GM21367 (cell line): Measurements from ENCODE around the gene DRGX.

Experiments used
- ATAC-seq: cut with Tn5 transposase; IDR thresholded peaks from one replicate; pipeline ENCODE4 v1.9.1; 2021; ENCODE audit not compliant: unreplicated experiment

Gene DRGX

DNA sequence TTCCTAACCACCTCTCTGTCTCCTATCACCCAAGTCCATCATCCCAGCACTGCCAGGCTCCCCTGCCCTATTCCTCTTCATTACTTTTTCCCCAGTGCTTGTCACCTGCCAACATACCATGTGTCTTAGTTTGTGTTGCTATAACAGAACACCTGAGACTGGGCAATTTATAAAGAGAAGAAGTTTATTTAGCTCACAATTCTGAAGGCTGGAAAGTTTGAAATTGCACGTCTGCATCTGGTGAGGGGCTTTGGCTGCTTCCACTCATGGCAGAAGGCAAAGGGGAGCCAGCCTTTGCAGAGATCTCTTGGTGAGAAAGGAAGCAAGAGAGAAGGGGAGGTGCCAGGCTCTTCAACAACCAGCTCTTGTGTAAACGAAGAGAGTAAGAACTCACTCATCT is 47.3 kb downstream of the DRGX start:
- ATAC-seq: no peak

DNA sequence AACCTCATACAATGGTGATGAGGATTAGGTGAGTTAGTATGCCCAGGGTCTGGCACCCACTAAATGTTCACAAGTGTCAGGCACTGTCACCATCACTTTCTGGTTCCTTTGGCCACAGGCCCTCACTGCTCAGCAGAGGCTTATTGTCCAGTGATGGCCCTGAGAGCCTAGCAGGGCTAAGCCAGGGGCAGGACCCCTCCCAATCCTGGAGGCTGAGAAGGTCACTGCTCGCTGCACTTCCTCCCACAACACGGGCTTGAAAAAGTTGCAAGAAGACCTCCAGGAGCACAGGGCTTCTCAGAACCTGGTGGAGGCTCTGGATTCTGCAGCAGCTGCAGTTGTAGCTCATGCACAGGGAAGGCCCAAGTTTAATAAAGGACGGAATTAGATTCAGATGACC is 48.1 kb downstream of the DRGX start:
- no peak for ATAC-seq

DNA sequence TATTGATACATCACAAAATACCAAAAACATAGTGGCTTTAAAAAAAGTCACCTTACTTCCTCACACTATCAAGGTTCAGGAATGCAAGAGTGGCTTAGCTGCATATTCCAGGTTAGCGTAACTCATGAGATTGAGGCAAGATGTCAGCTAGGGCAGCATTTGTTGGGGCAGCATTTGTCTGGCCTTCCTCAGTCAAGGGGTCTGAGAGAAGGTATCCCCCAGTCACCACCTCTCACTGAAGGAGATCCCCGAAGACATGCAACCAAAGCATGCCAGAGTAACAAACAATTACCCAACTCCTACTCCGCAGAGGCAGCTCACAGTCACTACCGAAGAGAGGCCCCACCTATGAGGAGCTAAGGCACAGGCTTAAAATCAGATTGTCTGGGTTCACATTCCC is 48.5 kb downstream of the DRGX start:
- ATAC-seq: no peak

DNA sequence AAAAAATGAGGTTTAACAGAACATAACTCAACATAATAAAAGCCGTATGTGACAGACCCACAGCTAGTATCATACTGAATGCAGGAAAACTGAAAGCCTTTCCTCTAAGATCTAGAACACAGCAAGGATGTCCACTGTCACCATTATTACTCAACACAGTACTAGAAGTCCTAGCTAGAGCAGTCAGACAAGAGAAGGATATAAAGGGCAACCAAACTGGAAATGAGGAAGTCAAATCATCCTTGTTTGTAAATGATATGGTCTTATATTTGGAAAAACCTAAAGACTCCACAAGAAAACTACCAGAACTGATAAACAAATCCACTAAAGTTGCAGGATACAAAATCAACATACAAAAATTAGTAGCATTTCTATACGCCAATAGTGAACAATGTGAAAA is 51.0 kb downstream of the DRGX start:
- no peak for ATAC-seq

DNA sequence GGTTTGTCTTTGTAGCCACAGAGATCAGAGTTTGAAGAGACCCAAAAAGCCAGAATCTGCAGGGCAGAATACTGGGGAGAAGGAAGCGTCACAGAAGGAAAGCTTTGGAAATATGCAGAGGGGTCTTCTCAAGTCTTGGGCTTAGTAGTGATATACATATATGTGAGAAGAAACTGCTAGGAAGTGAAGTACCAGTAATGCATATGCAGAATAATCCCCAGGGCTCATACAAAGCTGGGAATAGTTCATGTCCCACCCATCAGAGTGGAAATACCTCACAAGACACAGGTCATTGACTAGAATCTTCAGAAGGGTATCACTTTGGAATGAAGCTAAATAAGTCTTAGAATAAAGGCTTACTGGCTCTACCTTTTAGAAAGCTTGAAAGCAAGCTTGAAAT is 57.3 kb downstream of the DRGX start:
- ATAC-seq: no peak

DNA sequence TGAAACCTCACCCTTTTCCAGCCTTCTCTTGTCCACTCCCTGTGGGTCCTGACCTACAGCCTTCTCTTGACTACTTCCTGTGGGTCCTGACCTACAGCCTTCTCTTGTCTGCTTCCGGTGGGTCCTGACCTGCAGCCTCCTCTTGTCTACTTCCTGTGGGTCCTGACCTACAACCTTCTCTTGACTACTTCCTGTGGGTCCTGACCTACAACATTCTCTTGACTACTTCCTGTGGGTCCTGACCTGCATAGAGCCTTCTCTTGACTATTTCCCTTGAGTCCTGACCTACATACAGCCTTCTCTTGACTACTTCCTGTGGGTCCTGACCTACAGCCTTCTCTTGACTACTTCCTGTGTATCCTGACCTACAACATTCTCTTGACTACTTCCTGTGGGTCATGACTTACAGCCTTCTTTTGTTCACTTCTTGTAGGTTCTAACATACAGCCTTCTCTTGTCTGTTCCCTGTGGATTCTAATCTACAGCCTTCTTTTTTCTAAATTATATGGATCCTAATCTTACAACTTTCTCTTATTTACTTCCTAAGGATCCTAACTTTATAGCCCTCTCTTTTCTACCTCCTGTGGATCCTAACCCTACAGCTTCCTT is 60.4 kb downstream of the DRGX start:
- ATAC-seq: no peak

DNA sequence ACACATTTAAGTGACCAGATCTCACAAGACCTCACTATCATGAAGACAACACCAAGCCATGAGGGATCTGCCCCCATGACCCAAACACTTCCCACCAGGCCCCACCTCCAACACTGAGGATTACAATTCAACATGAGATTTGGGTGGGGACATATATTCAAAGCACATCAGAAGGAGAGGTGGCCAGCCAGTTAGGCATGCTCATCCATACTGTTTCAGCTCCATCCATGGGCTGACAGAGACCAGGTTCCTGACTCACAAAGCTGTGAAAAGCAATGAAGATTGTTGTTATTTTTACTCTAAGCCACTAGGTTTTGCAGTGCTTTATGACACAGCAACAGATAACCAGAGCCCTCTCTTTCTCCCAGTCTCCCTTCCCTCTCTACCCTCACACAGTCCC is 60.9 kb downstream of the DRGX start:
- no peak for ATAC-seq

DNA sequence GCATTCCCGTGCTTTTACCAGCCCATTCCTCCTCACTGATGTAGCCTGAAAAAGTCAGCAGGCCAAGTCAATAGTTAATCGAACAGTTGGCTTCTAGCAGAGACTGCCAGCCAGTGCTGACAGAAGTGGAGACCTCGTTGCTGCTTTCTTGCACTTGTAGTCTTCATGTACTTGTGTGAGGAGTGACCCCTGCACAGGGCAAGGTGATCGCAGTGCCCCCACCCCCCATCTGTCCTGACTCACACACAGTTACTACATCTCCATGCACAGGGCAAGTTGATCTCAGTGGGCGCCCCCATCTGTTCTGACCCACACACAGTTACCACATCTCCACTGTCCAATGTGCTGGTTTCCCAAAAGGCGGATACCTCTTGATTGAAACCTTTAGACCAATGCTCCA is 62.7 kb downstream of the DRGX start:
- ATAC-seq: no peak

DNA sequence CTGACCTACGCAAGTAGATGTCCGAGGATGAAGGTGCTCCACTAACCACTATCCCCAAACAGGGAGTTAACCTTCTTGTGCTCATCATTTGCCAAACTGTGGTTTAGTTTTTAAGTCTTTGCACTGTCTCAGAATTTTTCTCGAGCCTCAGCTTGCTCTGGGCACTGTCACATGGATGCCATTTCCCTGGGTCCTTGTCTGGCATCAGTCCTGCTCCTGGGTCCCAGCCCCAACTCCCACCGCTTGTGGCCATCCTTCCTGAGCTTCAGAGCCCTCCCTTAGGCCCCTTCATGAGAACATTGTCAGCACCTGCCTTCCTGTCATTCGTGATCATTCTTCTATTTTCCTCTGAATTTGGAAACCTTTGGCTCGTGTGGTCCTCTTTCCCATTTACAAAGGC is 63.1 kb downstream of the DRGX start:
- no peak for ATAC-seq

DNA sequence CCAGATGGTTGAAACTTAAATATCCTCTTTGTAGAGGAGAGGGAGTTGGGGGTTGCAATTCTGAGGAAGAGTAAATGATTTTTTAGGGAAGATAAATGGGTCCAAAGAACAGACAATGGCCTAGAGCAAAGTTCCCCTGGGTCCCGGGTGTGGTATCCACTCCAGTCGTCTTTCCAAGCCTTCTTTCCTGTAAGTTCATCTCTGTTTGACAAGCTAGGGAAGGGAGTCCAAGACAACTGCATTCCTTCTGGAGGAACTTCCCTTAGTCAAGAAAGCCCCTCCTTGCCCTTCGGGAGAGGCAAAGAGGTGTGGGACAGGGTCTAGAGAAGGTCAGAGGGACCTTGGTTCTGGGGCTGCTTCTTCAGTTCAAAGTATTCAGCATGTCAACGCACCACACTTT is 63.6 kb downstream of the DRGX start:
- no peak for ATAC-seq

DNA sequence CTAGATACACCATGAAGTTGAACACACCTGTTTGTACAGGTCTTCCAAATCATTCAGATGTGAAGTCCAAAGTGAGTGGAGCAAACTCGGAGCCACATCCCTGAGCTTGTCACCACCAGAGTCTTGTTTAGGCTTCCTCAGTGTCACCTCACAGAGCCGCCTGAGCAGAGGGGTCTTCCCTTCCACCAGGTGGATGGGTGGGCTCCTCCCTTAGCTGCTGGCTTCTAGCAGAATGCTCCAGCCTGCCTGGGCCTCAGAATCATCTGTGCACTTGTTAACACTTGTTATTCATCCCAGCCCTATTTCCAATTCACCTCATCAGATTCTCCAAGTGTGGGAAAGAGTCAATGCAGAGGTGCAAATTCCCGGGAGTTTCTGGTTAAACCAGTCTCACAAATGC is 64.5 kb downstream of the DRGX start:
- no peak for ATAC-seq

DNA sequence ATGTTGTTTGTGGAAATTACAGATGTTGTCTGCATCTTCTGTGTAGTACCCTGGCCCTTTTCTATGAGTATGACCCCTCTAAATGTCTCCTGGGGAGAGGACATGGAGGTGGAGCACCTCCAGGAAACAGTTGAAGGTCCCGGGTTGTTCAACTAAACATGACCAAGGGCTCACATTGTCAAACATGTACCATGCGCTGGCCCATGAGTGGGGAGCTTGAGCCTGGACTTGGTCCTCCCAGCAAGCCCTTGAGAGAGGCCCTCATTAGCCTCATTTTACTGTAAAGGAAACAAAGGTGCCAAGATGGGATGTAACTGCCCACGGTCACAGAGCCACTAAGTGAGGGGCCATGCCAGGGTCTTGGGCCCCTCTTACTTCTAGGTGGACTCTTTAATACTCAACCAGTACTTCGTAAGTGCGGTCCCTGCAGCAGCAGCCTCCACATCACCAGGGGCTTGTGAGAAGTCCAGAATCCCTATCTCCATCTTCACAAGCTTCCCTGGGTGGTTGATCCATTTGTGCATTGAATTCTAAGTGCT is 65.7 kb downstream of the DRGX start:
- no peak for ATAC-seq

DNA sequence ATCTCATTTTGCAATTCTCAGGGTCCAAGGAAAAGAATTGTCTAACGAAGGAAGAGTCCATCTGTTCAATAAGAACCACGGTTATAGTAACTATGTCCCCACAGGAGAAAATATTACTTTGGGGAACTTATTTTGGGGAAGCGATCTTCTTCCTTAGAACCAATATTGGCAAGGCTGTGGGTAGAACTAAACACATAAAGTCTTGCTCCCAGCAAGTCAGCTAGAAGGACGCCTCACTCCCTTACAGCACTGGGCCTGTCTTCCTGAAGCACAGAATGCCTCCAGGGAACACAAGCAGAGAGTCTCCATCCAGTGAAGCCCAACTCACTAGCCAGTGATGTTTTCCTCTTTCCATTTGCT is 66.8 kb downstream of the DRGX start:
- no peak for ATAC-seq

DNA sequence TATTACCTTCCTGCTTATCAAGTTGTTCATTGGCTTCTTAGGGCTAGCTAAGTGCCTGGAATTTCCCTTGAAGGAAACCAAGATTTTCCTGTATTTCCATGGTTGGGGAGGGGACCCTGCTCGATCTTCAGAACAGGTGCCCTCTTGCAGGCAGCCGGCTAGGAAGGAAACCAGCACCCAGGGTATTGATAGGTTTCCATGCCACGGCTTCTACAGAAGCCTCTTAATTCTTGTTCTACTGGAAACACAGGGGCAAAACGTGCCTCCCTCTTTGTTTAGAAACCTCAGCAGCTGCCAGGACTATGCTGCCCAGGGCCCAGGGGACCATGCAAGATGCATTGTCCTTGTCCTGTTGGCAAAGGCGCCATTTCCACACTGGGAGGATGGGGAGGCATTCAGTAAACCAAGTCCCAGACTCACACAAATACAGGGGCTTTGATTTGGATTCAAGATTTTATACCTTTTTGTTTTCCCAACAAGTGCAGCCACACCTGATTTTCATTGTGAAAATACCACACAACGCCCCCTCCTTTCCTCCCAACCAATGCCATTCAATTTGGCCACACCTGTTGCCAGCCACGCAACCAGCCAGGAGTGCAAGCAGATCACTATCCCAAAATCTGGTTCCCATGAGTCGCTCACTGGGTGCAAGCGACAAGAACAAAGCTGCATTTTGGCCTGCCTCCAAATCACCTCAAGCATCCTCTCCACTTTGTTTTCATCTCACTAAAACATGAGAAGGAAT is 67.3 kb downstream of the DRGX start:
- no peak for ATAC-seq

DNA sequence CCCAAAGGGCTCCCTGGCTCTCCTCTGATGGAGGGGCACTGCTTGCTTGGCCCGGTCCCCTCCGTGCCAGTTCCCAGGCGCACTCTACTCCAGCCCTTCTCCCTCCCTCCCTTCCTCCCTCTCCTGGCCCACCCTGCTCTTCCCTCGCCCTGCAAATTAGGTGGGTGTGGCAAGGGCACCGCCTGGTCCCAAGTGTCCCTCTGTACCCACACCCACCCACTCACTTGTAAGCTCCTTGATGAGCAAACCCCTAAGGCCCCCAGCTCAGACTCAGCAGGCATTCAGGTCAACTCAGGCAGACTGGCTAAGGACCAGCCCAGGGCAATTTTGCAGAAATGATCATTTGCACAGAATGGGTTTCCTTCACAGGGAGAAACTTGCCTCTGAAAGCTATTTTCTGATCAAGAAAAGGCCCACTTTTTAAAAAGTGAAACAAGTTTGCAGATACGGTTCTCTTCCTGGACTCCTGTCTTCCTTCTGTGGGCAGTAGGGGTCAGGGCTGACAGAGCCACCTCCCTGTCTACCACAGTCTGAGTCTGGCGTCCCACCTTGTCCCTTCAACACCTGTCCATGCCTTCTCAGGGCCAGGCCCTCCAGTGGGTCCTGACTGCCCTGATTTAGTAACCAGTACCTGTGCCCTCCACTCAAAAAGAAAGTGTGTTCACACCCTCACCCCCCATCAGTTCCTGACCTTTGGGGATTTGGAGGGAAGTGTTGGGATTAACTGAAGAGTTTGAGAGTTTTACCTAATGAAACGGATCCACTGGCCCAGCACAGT is 68.7 kb downstream of the DRGX start:
- no peak for ATAC-seq

DNA sequence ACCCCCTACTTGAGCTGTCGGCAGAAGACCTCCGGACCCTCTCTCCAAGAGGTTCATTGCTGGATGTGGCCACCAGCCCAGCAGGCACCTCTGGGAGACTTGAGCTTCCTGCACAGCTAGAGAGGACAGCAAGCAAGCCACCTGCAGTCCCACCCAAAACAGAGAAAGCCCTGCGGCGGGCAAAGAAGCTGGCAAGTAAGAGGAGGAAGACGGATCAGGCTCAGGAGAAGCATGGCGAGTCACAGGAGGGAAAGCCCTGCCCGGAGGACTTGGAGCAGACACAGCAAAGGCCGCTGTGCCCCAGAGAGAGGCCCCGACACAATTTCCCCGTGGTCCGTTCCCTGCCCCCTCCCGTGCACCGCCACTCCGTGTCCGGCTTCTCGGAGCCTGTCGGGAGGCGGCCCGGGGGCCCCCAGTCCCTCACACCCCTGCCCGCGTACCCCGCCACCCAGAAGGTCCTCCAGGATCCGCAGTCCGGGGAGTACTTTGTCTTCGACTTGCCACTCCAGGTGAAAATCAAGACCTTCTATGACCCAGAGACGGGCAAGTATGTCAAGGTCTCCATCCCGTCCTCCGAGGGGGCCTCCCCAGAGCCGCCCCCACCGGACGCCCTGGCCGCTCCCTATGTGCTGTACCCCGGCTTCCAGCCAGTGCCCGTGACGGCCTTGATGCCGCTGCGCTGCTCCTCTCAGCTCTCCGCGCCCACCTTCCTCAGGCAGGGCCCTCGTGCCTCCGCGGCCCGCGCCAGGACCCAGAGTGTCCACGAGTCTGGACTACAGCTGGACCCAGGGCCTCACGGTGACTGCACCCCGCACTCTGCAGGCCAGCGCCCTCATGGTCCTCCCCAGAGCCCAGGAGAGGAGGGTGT is 69.7 kb downstream of the DRGX start:
- ATAC-seq: no peak

DNA sequence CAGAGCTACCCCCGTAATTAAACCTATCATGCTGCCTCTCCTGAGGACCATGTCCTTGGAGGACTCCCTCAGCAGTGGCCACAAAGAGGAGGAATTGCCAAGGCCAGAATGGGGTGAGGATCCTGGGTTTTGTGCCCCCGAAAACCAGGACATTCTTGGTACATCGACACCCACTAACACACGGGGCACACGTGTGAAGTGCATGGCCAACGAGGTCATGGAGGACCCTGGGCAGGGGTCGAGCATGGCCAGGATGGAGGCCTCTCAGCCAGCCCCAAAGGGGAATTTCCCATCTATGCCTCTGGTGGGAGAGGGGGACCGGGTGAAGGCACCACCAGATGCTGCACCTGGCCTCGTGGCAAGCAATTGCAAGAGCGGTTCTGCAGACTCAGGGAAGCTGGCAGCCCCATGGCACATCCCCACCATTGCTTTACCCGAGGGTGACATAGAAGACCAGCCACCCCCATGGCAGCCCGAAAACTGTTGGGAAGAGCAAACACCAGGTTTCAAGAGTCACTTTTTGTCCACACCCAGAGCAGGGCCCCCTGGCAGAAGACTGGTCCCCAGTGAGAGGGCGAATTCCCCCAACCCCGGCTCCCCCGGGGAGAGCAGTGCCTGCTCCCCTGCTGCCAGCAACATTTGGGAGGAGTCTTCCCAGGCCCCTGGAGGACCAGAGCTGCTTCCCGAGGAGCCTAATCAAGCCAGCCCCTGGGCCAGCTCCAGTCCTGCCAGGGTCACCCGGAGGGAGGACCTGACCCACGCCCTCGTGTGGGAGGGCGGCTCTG is 70.6 kb downstream of the DRGX start:
- ATAC-seq: no peak

DNA sequence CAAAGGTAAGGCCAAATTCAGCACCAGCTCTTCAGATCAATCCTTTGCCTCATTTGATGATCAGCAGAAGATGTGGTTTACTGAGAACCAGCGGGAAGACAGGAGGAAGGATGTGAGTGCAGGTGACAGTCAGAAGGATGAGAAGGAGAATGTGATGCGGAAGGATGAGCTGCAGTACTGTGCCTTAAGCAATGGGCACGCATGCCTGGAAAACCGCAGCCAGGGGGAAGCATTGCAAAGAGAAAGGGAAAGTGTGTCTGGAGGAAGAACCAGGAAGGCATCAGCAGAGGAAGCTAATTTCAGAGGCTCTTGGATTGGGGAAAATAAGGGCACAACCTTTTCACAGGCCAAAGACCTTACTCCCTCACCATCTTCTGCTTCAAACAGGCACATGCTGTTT is 71.2 kb downstream of the DRGX start:
- no peak for ATAC-seq

DNA sequence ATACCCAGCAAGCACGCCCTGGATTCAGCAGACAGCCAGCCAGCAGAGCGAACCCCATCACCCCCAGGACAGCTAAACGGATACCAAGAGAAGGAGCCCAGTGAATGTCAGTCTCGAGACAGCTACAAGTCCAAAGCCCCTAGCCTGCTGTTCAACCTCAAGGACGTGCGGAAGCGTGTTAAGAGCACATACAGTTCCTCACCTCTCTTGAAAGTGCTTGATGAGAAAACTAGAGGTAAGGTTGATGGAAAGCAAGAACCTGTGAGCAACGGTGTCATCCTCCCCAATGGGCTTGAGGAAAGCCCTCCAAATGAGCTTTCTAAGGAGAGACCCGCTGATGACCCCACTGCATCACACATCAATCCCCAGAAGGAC is 72.0 kb downstream of the DRGX start:
- ATAC-seq: no peak

DNA sequence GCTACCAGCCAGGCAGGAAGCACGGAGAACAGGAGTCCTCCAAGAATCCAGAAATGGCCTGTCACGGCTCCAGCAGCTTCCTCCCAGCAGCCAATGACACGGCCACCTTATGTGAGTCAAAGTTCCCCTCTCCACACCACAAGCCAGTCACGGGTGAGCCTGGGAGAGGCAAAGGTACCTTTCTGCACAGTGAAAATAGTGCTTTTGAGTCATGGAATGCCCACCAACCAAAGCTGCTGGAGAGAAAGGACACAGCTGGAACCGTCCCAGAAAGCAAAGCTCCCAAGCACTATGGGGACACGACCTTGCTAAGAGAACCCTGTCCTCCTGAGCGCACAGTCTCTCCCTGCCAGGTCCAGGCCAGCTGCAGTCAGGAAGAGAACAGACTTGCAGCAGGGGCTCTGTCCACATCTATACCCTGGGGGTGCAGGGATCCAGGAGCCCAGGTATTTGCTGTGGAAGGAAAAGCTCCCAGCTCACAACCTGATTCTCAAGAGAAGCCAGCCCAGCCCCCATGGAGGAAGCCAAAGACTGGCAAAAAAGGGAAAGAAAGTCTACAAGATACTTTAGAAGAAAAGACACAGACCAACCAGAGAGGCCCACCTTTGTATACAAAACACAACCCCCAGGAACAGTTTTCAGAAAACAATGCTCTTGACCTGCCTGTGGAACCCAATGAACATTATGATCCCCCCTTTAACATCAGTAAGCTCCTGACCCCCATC is 72.6 kb downstream of the DRGX start:
- no peak for ATAC-seq
